Measurements from ENCODE around the gene PTEN.

Gene PTEN

GRCh38 chr10:87921931-87922688, 58.7 kb downstream of the PTEN start:
- H4K20me1 ChIP-seq (ENCODE audit: insufficient read depth, low read length): no peaks in the 10 kb centered on the region
- no peaks in the 10 kb centered on the region for H3K27me3 ChIP-seq (ENCODE audit: insufficient read depth, low read length)
- H3K9ac ChIP-seq (ENCODE audit: low read length): no peak overlapping the region
- no peaks in the 10 kb centered on the region for H3K9me3 ChIP-seq (ENCODE audit: low read length)
- H2AFZ ChIP-seq (ENCODE audit: low read length): no peak overlapping the region
- no peaks in the 10 kb centered on the region for H3K9me2 ChIP-seq (ENCODE audit: low read depth, low read length)
- no peak overlapping the region for H3K27ac ChIP-seq (ENCODE audit: low read depth, low read length, poor library complexity, severe bottlenecking)
- no peak overlapping the region for H3K4me3 ChIP-seq (ENCODE audit: low read depth, low read length, poor library complexity, severe bottlenecking)
- H3F3A ChIP-seq (ENCODE audit: insufficient read depth, low read length): no peaks in the 10 kb centered on the region
- H3K4me1 ChIP-seq (ENCODE audit: insufficient read depth, low read length, severe bottlenecking): peaks cover 8% of the 10 kb centered on the region
- peaks cover 92% of the 10 kb centered on the region for H3K79me2 ChIP-seq (ENCODE audit: insufficient read depth, low read length)
- H3K4me2 ChIP-seq (ENCODE audit: low read length): no peak overlapping the region
- peaks cover 59% of the 10 kb centered on the region for H3K36me3 ChIP-seq (ENCODE audit: insufficient read depth, low read length)
- no peak for TF ChIP-seq CTCF (IDR thresholded peaks at IDR 0.05; ENCODE audit: low read length)
- no peak for TF ChIP-seq EZH2 (IDR thresholded peaks at IDR 0.05; ENCODE audit: borderline replicate concordance, low read length)

GRCh38 chr10:87923233-87923632, 59.8 kb downstream of the PTEN start:
- peaks cover 59% of the 10 kb centered on the region for H3K36me3 ChIP-seq (ENCODE audit: insufficient read depth, low read length)
- TF ChIP-seq CTCF (IDR thresholded peaks at IDR 0.05; ENCODE audit: low read length) (no peak), EZH2 (IDR thresholded peaks at IDR 0.05; ENCODE audit: borderline replicate concordance, low read length) (no peak)
- no peaks in the 10 kb centered on the region for H3F3A ChIP-seq (ENCODE audit: insufficient read depth, low read length)
- peaks cover 91% of the 10 kb centered on the region for H3K79me2 ChIP-seq (ENCODE audit: insufficient read depth, low read length)
- H3K27me3 ChIP-seq (ENCODE audit: insufficient read depth, low read length): no peaks in the 10 kb centered on the region
- no peak overlapping the region for H3K4me3 ChIP-seq (ENCODE audit: low read depth, low read length, poor library complexity, severe bottlenecking)
- H3K9me2 ChIP-seq (ENCODE audit: low read depth, low read length): no peaks in the 10 kb centered on the region
- H3K4me2 ChIP-seq (ENCODE audit: low read length): no peak overlapping the region
- H3K9me3 ChIP-seq (ENCODE audit: low read length): no peaks in the 10 kb centered on the region
- H4K20me1 ChIP-seq (ENCODE audit: insufficient read depth, low read length): no peaks in the 10 kb centered on the region
- no peak overlapping the region for H2AFZ ChIP-seq (ENCODE audit: low read length)
- H3K27ac ChIP-seq (ENCODE audit: low read depth, low read length, poor library complexity, severe bottlenecking): no peak overlapping the region
- no peak overlapping the region for H3K9ac ChIP-seq (ENCODE audit: low read length)
- H3K4me1 ChIP-seq (ENCODE audit: insufficient read depth, low read length, severe bottlenecking): peaks cover 11% of the 10 kb centered on the region

- Histone ChIP-seq H4K20me1 (ENCODE audit: insufficient read depth, low read length) (no peaks in the 10 kb centered on the region; the same call in 1 of the 2 replicates), H2AFZ (ENCODE audit: low read length) (no peak overlapping the region), H3K9me2 (ENCODE audit: low read depth, low read length) (no peaks in the 10 kb centered on the region), H3K27me3 (ENCODE audit: insufficient read depth, low read length) (no peaks in the 10 kb centered on the region), H3K27ac (ENCODE audit: low read depth, low read length, poor library complexity, severe bottlenecking) (no peak overlapping the region), H3K79me2 (ENCODE audit: insufficient read depth, low read length) (peaks cover 85% of the 10 kb centered on the region), H3K4me1 (ENCODE audit: insufficient read depth, low read length, severe bottlenecking) (peaks cover 21% of the 10 kb centered on the region), H3K9ac (ENCODE audit: low read length) (no peak overlapping the region), H3K4me2 (ENCODE audit: low read length) (no peak overlapping the region), H3K9me3 (ENCODE audit: low read length) (no peaks in the 10 kb centered on the region), H3K36me3 (ENCODE audit: insufficient read depth, low read length) (peaks cover 49% of the 10 kb centered on the region), H3F3A (ENCODE audit: insufficient read depth, low read length) (no peaks in the 10 kb centered on the region), H3K4me3 (ENCODE audit: low read depth, low read length, poor library complexity, severe bottlenecking) (no peak overlapping the region)
- TF ChIP-seq CTCF (IDR thresholded peaks at IDR 0.05; ENCODE audit: low read length): no peak
- TF ChIP-seq EZH2 (IDR thresholded peaks at IDR 0.05; ENCODE audit: borderline replicate concordance, low read length): no peak
These were observed 62.1 kb downstream of the PTEN start for GRCh38 chr10:87925570-87925969.

All from OCI-LY1 (cell line).